LNCaP clone FGC (cell line): ENCODE measurements around the gene ALG10B.
"Not testable (repeated sequence)": the region's sequence is repeated elsewhere in the genome, so short reads cannot be mapped to it uniquely, and the experiment has no call there.

Source experiments
- DNase-seq: peaks from one replicate; pipeline ENCODE4 v3.0.0-alpha.2; 2011; ENCODE audit warnings: low read depth
- H3K4me3 ChIP-seq: 2 replicates; pipeline ENCODE4 v1.5.1; 2011; ENCODE audit warnings: mild to moderate bottlenecking, low read depth, low read length, control low read depth
- TF ChIP-seq, protein P1 (sequence below): IDR thresholded peaks from 2 replicates; pipeline ENCODE4 v1.5.1; 2012; ENCODE audit warnings: mild to moderate bottlenecking; ENCODE audit not compliant: control insufficient read depth, insufficient read depth; ENCODE audit errors: extremely low read depth

The ALG10B gene

DNA sequence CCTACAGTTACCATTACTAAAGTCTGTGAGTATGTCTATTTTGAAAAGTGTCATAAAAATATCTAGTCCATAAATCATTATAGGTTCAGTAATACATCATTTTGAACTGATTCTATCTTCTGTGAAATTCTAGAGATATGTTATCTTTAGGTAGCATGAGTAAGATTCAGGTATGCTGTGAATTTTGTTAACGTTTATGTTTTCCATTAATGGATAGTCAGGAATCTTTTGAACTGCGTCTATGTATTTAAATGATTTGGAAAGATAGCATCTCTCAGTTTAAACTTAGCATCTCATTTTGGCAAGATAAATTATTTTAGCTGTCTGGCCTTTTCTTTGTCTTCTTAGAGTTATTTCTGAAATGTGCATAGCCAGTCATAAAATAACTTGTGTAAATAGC, 8.3 kb downstream of the ALG10B start:
- no peak for DNase-seq
- no peak overlapping the region for H3K4me3 ChIP-seq

DNA sequence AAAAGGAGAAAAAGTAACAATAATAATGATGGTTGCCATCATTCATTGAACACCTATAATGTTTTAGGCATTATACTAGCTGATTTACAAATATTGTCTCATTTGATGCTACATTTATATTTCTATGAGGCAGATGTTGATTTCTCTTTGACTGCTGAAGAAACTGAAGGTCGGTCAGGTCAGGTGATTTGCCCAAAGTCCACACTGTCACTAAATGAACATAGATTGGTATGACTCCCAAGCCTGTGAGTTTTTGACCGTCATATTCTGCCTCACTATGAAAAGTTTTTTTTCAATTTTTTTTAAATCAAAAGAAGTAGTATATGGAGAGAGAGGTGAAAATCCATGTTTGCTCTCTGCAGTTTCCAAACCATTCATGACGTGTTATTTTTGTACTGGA, 10.8 kb downstream of the ALG10B start:
- no peak overlapping the region for H3K4me3 ChIP-seq
- DNase-seq = no peak
- TF ChIP-seq, protein P1, sequence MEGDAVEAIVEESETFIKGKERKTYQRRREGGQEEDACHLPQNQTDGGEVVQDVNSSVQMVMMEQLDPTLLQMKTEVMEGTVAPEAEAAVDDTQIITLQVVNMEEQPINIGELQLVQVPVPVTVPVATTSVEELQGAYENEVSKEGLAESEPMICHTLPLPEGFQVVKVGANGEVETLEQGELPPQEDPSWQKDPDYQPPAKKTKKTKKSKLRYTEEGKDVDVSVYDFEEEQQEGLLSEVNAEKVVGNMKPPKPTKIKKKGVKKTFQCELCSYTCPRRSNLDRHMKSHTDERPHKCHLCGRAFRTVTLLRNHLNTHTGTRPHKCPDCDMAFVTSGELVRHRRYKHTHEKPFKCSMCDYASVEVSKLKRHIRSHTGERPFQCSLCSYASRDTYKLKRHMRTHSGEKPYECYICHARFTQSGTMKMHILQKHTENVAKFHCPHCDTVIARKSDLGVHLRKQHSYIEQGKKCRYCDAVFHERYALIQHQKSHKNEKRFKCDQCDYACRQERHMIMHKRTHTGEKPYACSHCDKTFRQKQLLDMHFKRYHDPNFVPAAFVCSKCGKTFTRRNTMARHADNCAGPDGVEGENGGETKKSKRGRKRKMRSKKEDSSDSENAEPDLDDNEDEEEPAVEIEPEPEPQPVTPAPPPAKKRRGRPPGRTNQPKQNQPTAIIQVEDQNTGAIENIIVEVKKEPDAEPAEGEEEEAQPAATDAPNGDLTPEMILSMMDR = no peak

More for the DNA sequence above, 8.3 kb downstream of the ALG10B start:
- TF ChIP-seq, protein P1 = no peak

DNA sequence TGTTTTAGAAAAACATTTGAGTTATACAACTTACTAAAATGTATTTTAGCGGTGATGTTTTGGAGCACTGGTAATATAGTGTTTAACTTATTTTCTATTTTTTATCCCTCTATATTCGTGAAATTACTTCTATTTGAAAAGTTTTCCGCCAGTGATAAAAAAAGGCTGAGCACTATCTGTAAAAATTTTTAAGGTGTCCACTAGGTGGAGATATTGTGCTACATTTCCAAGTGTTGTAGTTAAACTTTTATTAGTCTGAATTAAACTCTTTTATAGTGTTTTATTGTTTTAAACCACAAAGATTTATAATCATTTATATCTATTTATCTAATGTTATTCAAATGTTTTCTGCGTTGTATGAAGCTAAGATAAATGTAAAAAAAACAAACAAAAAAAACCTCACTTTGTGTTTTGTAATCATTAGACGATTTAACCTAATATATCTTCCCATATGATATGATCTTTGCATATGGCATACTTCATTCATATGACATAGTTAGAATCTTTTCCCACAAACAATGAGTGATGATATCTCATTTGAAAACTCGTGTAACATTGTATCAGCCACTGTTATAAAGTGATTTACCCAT, 11.8 kb downstream of the ALG10B start:
- TF ChIP-seq, protein P1 = peak; percentile 41
- no peak overlapping the region for H3K4me3 ChIP-seq
- peak; percentile 22 for DNase-seq

DNA sequence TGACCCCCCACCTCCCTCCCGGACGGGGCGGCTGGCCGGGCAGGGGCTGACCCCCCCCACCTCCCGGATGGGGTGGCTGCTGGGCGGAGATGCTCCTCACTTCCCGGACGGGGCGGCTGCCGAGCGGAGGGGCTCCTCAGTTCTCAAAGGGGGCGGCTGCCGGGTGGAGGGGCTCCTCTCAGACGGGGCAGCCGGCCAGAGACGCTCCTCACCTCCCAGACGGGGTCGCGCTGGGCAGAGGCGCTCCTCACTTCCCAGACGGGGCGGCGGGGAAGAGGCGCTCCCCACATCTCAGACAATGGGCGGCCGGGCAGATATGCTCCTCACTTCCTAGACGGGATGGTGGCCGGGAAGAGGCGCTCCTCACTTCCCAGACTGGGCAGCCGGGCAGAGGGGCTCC, 13.8 kb downstream of the ALG10B start:
- not testable (repeated sequence) for DNase-seq, H3K4me3 ChIP-seq

- DNase-seq = no peak
- no peak overlapping the region for H3K4me3 ChIP-seq
- TF ChIP-seq, protein P1 = no peak
These were observed 16.2 kb downstream of the ALG10B start for GRCh38 chr12:38332814-38333213.

GRCh38 chr12:38342444-38342843, 25.9 kb downstream of the ALG10B start:
- no peak for DNase-seq
- no peak overlapping the region for H3K4me3 ChIP-seq
- TF ChIP-seq, protein P1 = no peak

DNA sequence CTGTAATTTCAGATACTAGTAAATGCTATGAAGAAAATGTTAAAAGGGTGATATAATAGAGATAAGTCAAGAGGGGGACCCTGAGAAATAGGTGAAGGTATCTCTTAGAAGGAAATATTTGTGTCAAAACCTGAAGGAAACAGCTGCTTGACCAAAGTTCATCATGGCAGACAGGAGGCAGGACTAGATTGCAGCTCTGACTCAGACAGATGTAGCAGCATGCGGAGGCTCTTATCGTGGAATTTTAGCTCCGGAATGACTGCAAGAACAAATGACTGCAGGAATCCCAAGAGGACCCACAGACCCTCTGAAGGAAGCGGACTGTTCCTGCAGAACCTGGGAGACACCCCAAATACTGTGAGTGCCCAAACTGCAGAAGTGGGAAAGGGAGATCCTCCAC, 26.7 kb downstream of the ALG10B start:
- H3K4me3 ChIP-seq, DNase-seq: not testable (repeated sequence)

- not testable (repeated sequence) for DNase-seq, H3K4me3 ChIP-seq
These were observed 27.3 kb downstream of the ALG10B start for GRCh38 chr12:38343916-38344315.
